ENCODE results near the gene BTN1A1. TPM values are rescaled to one million over a fixed set of nuclear protein-coding genes. Genes with fewer than 3 reads are reported as not detected.
A peak's percentile ranks its signal among the peaks of the same experiment; 100 is the strongest.
"Not testable (repeated sequence)": the region's sequence is repeated elsewhere in the genome, so short reads cannot be mapped to it uniquely, and the experiment has no call there.

The BTN1A1 gene
- not detected in 2 replicates for total RNA-seq

- DNase-seq (ENCODE audit: low read depth in 2 of 2): no peak
Measured at GRCh38 chr6:26500102-26500501, at the start of gene BTN1A1. Gene BTN1A1 (plus strand): TSS chr6:26500303. CDS start chr6:26501287, 984 bp downstream.

GRCh38 chr6:26452631-26453235, 47.4 kb upstream of the BTN1A1 start:
- no peak for DNase-seq (ENCODE audit: low read depth in 2 of 2)

GRCh38 chr6:26454631-26455030, 45.5 kb upstream of the BTN1A1 start:
- no peak for DNase-seq (ENCODE audit: low read depth in 2 of 2)

- no peak for DNase-seq (ENCODE audit: low read depth in 2 of 2)
Measured at GRCh38 chr6:26455357-26455970, 44.6 kb upstream of the BTN1A1 start.

GRCh38 chr6:26457264-26457805, 42.8 kb upstream of the BTN1A1 start:
- no peak for DNase-seq (ENCODE audit: low read depth in 2 of 2)

GRCh38 chr6:26457806-26458688, 42.1 kb upstream of the BTN1A1 start, which contains the start of gene BTN2A1:
Gene BTN2A1 (plus strand): TSS chr6:26457955. CDS start chr6:26458637, 682 bp downstream.
- DNase-seq (ENCODE audit: low read depth in 2 of 2): peak; percentile 89 to 95

GRCh38 chr6:26459023-26459810, 40.9 kb upstream of the BTN1A1 start:
- no peak for DNase-seq (ENCODE audit: low read depth in 2 of 2)

- not testable (repeated sequence) for DNase-seq (ENCODE audit: low read depth in 2 of 2)
Measured at GRCh38 chr6:26461353-26461752, 38.8 kb upstream of the BTN1A1 start.

GRCh38 chr6:26464014-26464413, 36.1 kb upstream of the BTN1A1 start:
- DNase-seq (ENCODE audit: low read depth in 2 of 2): peak; percentile 42 to 61

GRCh38 chr6:26464416-26465131, 35.5 kb upstream of the BTN1A1 start:
- no peak for DNase-seq (ENCODE audit: low read depth in 2 of 2)

GRCh38 chr6:26465776-26466175, 34.3 kb upstream of the BTN1A1 start:
- no peak for DNase-seq (ENCODE audit: low read depth in 2 of 2)

- no peak for DNase-seq (ENCODE audit: low read depth in 2 of 2)
Measured at GRCh38 chr6:26468829-26469228, 31.3 kb upstream of the BTN1A1 start.

GRCh38 chr6:26470643-26471042, 29.5 kb upstream of the BTN1A1 start:
- no peak for DNase-seq (ENCODE audit: low read depth in 2 of 2)

GRCh38 chr6:26471970-26472369, 28.1 kb upstream of the BTN1A1 start:
- DNase-seq (ENCODE audit: low read depth in 2 of 2): no peak

- no peak for DNase-seq (ENCODE audit: low read depth in 2 of 2)
Measured at GRCh38 chr6:26472549-26473290, 27.4 kb upstream of the BTN1A1 start.

- no peak for DNase-seq (ENCODE audit: low read depth in 2 of 2)
Measured at GRCh38 chr6:26473429-26473757, 26.7 kb upstream of the BTN1A1 start.

- DNase-seq (ENCODE audit: low read depth in 2 of 2): peak; percentile 94 to 97
Measured at GRCh38 chr6:26473758-26474438, 26.2 kb upstream of the BTN1A1 start.

- DNase-seq (ENCODE audit: low read depth in 2 of 2): no peak
Measured at GRCh38 chr6:26474439-26474881, 25.6 kb upstream of the BTN1A1 start.
